Loucy (cell line): ENCODE results near the gene PNPLA2.

Source experiments
- H2AFZ ChIP-seq: fragments of 200-600 bp; sonication (generic); 2 replicates; pipeline ENCODE4 v1.6.0; 2016; ENCODE audit warnings: antibody characterized with exemption, mild to moderate bottlenecking, low read length, moderate library complexity
- H3F3A ChIP-seq: fragments of 200-600 bp; 2 replicates; pipeline ENCODE4 v1.6.0; 2016; ENCODE audit warnings: antibody characterized with exemption, low read depth, mild to moderate bottlenecking
- H3K27me3 ChIP-seq: fragments of 200-600 bp; sonication (generic); 2 replicates; pipeline ENCODE4 v1.6.1; 2014; ENCODE audit warnings: low read length, mild to moderate bottlenecking; ENCODE audit not compliant: insufficient read depth, poor library complexity, severe bottlenecking
- H3K36me3 ChIP-seq: fragments of 200-600 bp; sonication (generic); 2 replicates; pipeline ENCODE4 v1.6.1; 2016; ENCODE audit warnings: low read length; ENCODE audit not compliant: insufficient read depth
- H3K4me1 ChIP-seq: fragments of 200-600 bp; sonication (generic); 2 replicates; pipeline ENCODE4 v1.5.1; 2014; ENCODE audit warnings: low read length, mild to moderate bottlenecking; ENCODE audit not compliant: insufficient read depth, poor library complexity, severe bottlenecking
- H3K4me2 ChIP-seq: fragments of 200-600 bp; sonication (generic); 2 replicates; pipeline ENCODE4 v1.6.0; 2014; ENCODE audit warnings: antibody characterized with exemption, low read length, low read depth, mild to moderate bottlenecking; ENCODE audit not compliant: poor library complexity, severe bottlenecking
- H3K4me3 ChIP-seq: fragments of 200-600 bp; sonication (generic); 2 replicates; pipeline ENCODE4 v1.5.1; 2014; ENCODE audit warnings: low read length, mild to moderate bottlenecking, mixed read lengths; ENCODE audit not compliant: poor library complexity, severe bottlenecking
- H3K79me2 ChIP-seq: fragments of 200-600 bp; sonication (generic); 2 replicates; pipeline ENCODE4 v1.6.1; 2014; ENCODE audit warnings: low read length; ENCODE audit not compliant: insufficient read depth
- H3K9ac ChIP-seq: fragments of 200-600 bp; sonication (generic); 2 replicates; pipeline ENCODE4 v1.6.0; 2014; ENCODE audit warnings: mild to moderate bottlenecking, low read depth, low read length, moderate library complexity; ENCODE audit not compliant: poor library complexity, severe bottlenecking
- H3K9me2 ChIP-seq: fragments of 200-600 bp; sonication (generic); replicated peaks from 2 replicates; pipeline ENCODE4 v1.6.1; 2016; ENCODE audit warnings: low read depth, low read length, mixed read lengths
- H3K9me3 ChIP-seq: fragments of 200-600 bp; sonication (generic); 2 replicates; pipeline ENCODE4 v1.6.1; 2014; ENCODE audit warnings: mild to moderate bottlenecking, antibody characterized with exemption, low read length, low read depth; ENCODE audit not compliant: insufficient read depth
- H4K20me1 ChIP-seq: fragments of 200-600 bp; sonication (generic); 2 replicates; pipeline ENCODE4 v1.6.0; 2014; ENCODE audit warnings: antibody characterized with exemption, low read length, mild to moderate bottlenecking; ENCODE audit not compliant: insufficient read depth, poor library complexity, severe bottlenecking
- CTCF ChIP-seq: fragments of 200-600 bp; sonication (generic); conservative IDR thresholded peaks from 2 replicates; pipeline ENCODE4 v1.5.1; 2014; ENCODE audit warnings: mild to moderate bottlenecking, antibody characterized with exemption, low read length
- EZH2phosphoT487 ChIP-seq: fragments of 200-600 bp; IDR thresholded peaks from 2 replicates; pipeline ENCODE4 v1.6.1; 2018; ENCODE audit warnings: antibody characterized with exemption, mild to moderate bottlenecking, moderate library complexity, borderline replicate concordance

The PNPLA2 gene

DNA sequence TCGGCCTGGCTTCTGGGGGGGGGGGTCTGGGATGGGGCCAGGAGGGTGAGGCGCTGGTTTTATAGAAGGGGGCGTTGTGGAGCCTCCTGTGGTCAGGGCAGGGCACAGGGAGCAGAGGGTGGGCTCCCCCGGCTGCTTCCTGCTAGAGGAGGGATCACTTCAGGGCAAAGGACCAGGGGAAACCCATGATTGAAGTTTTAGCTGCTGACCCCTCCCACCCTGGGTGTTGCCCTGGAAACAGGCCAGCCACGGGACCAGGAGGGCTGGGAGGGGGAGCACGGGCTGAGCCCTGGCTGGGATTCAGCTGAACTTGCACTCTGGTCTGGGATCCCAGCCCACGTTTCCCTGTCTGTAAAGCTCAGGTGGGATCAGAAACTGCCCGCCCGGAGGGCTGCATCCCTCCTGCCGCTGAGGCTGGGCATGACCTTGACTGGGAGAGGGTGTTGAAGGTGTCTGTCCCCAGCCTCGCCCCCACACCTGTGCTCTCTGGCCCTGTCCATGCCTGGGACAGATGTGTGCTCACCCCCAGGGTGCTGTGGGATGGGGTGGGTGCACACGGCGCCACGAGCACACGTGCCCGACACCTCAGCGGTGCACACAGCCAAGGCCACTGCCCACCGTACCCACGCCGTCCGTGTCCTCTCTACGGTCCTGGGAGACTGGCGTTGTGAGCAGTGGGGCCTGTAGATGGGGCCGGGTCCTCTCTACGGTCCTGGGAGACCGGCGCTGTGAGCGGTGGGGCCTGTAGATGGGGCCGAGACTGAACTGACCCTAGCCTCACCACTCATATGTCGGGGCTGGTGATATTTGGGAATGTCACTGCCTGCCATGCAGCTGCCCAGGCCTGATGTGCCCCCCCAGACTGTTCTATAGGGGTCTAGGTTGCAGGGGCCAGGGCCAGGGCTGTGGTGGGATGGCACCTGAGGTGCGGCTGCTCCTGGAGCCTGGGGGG is 26.3 kb downstream of the PNPLA2 start:
- H3K4me3 ChIP-seq = peak overlapping the region; percentile 97
- no peaks in the 10 kb centered on the region for H3K9me2 ChIP-seq
- TF ChIP-seq EZH2phosphoT487 (no peak), CTCF (no peak)
- peak overlapping the region; percentile 88 for H3K9ac ChIP-seq
- H2AFZ ChIP-seq = no peak overlapping the region
- no peaks in the 10 kb centered on the region for H3K36me3 ChIP-seq
- H3K79me2 ChIP-seq = peaks cover 27% of the 10 kb centered on the region
- H4K20me1 ChIP-seq = peaks cover 21% of the 10 kb centered on the region
- H3K4me1 ChIP-seq = peaks cover 49% of the 10 kb centered on the region
- peak overlapping the region; percentile 79 for H3K4me2 ChIP-seq
- no peaks in the 10 kb centered on the region for H3K9me3 ChIP-seq
- H3K27me3 ChIP-seq = no peaks in the 10 kb centered on the region
- H3F3A ChIP-seq = no peaks in the 10 kb centered on the region

DNA sequence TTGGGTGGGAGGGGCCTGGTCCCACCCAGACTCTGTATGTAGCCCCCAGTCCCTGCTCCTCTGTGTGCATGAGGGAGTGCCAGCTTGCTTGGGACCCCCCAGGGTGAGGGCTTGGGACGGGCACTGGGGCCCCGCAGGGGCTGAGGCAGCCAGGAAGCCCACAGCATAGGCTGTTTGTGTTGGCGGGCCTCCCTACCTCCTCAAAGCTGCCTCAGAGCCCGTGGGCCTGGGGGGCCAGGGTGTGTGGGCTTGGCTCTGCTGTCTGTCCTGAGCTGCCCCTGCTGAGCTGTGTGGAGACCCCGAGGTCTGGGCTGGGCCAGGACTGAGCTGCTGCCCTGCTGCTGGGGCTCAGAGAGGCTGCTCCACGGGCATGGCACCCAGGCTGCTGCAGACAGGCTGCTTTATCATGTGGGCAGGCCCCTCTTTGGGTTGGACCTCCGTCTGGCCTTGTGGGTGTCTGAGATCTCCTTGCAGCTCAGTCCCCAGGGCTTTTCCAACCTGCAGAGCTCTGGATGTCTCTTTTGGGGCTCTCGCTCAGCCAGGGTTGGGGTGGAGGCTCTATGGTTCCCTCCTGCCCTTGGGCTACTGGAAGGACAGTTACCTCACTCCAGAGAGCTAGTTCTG is 27.3 kb downstream of the PNPLA2 start:
- H4K20me1 ChIP-seq = peaks cover 11% of the 10 kb centered on the region
- H3K36me3 ChIP-seq = no peaks in the 10 kb centered on the region
- no peaks in the 10 kb centered on the region for H3K27me3 ChIP-seq
- peaks cover 40% of the 10 kb centered on the region for H3K4me1 ChIP-seq
- H3K9me3 ChIP-seq = no peaks in the 10 kb centered on the region
- peaks cover 17% of the 10 kb centered on the region for H3K79me2 ChIP-seq
- peak overlapping the region; percentile 88 for H3K9ac ChIP-seq
- TF ChIP-seq EZH2phosphoT487 (no peak), CTCF (no peak)
- no peaks in the 10 kb centered on the region for H3K9me2 ChIP-seq
- H3K4me3 ChIP-seq = peak overlapping the region; percentile 97
- peak overlapping the region; percentile 79 for H3K4me2 ChIP-seq
- no peaks in the 10 kb centered on the region for H3F3A ChIP-seq
- no peak overlapping the region for H2AFZ ChIP-seq

GRCh38 chr11:846496-847098 is 27.9 kb downstream of the PNPLA2 start:
- Histone ChIP-seq H3K9me3 (no peaks in the 10 kb centered on the region), H3K79me2 (peaks cover 11% of the 10 kb centered on the region), H2AFZ (no peak overlapping the region), H3K4me1 (peaks cover 36% of the 10 kb centered on the region), H3K9me2 (no peaks in the 10 kb centered on the region), H3K9ac (peak overlapping the region; percentile 88), H3K4me3 (no peak overlapping the region), H3K27me3 (no peaks in the 10 kb centered on the region), H3F3A (no peaks in the 10 kb centered on the region), H3K36me3 (no peaks in the 10 kb centered on the region), H4K20me1 (peaks cover 7% of the 10 kb centered on the region), H3K4me2 (peak overlapping the region; percentile 79)
- TF ChIP-seq CTCF (no peak), EZH2phosphoT487 (no peak)
